HG02759 (cell line): ENCODE results near the gene HEXIM2.
A peak's percentile ranks its signal among the peaks of the same experiment; 100 is the strongest.
"Not testable (repeated sequence)": the region's sequence is repeated elsewhere in the genome, so short reads cannot be mapped to it uniquely, and the experiment has no call there.

Source experiments
- ATAC-seq: cut with Tn5 transposase; IDR thresholded peaks from one replicate; pipeline ENCODE4 v1.9.1; 2021; ENCODE audit warnings: mild to moderate bottlenecking, moderate library complexity; ENCODE audit not compliant: unreplicated experiment

HEXIM2 gene

GRCh38 chr17:45168991-45169752, 7.5 kb downstream of the HEXIM2 start:
- no peak for ATAC-seq

GRCh38 chr17:45170280-45170930, 8.7 kb downstream of the HEXIM2 start:
- no peak for ATAC-seq

DNA sequence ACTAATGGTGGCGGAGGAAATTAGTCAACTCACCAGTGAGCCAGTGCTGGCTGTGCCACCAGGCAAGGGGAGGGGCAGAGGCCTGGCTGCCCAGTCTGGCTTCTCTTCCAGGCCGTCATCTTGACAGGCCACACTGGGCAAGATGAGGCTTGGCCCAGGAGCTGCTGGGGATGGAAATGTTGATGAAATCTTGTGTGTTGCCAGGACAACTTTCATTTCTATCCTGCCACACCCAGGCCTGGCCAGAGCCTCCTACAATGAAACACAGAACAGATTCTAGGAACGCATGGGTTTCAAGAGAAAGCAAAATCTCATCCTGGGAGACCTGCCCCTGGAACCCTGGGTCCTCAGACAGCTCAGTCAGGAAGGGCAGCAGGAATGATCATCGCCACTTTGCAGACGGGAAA, 9.3 kb downstream of the HEXIM2 start:
- ATAC-seq: no peak

DNA sequence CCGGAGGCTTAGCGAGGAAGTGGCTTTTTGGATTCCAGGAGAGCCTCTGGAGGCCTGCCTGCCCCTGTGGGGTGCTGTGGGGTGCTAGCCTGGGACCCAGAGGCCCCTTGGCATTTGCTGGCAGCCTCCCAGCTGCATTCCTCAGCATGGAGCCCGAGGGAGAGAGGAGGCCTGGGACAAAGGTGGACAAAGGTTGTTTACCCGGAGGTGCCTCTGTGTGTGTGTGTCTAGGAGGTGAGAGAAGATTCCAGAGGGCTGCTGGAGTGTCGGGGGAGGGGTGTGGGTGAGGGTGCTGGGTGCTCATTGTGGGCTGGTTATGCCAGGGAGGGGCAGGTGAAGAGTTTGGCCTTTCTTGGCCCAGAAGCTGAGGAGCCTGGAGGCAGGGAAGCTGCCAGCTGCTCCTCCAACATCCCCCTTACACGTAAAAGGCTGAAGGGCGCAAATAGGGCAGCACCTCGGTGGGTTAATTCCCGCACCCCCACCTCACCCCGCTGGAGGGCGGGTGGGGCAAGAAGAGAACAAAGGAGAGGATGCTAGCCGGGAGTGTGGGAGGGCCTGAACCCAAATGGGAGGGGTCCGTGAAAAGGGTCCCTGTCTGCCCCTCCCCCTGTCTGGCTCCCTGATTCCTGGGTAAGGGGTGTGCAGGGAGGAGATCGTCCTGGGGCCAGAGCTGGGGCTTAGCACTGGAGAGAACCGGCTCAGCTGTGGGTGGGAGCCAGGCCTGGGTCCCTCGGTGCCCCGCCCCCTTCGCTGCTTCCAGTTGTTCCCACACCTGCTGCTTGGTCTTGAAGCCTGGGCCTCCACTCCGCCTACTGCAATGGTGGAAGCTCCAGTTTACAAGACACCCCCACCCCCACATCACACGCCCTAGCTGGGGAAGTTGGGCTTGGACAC, 9.9 kb downstream of the HEXIM2 start:
- no peak for ATAC-seq

GRCh38 chr17:45172232-45172540, 10.5 kb downstream of the HEXIM2 start:
- ATAC-seq: no peak

- peak; percentile 63 for ATAC-seq
Observed at GRCh38 chr17:45172541-45173286, 11.0 kb downstream of the HEXIM2 start.

DNA sequence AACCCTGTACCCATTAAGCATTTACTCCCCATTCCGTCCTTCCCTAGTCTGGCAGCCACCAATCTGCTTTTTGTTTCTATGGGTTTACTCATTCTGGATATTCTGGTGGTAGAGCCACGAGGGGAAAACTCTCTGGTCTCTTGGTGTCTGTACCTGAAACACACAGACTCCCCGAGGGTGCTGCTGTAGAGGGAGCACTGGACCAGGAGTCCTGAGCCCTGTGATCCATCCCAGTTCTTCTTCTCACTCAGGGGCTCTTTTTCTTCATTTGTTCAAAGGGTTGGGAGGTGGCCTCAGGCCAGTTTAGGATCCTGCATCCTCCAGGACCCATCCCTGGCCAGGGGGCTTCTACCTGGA, 14.1 kb downstream of the HEXIM2 start:
- no peak for ATAC-seq

DNA sequence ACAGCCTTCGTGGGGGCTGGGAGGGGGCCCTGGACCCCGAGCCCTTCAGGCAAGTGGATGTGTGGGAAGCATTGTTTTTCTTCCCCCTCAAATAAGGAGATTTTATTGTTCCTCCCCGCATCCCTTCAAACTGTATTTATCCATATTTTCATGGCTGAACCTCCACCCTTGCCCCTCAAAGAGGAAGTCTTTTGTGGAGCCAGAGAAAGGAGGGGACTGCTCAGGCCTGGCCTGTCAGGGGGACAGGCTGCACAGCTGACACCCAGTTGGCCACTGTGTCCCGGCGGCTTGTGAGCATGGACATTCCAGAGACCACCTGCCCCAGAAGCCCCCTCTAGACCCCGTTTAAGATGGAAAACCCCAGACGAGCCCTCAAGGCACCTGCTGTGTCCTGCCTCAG, 15.9 kb downstream of the HEXIM2 start:
- no peak for ATAC-seq

DNA sequence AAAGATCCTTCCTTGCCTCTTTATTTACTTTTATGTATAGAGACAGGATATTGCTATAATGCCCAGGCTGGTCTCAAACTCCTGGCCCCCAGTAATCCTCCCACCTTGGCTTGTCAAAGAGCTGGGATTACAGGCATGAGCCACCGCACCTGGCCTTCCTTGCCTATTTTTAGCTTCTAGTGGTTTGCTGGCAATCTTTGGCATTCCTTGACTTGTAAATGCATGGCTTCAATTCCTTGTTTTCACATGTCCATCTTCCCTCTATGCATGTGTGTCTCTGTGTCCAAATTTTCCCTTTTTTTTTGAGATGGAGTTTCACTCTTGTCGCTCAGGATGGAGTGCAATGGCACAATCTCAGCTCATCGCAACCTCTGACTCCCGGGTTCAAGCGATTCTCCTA, 22.5 kb downstream of the HEXIM2 start:
- ATAC-seq: no peak

DNA sequence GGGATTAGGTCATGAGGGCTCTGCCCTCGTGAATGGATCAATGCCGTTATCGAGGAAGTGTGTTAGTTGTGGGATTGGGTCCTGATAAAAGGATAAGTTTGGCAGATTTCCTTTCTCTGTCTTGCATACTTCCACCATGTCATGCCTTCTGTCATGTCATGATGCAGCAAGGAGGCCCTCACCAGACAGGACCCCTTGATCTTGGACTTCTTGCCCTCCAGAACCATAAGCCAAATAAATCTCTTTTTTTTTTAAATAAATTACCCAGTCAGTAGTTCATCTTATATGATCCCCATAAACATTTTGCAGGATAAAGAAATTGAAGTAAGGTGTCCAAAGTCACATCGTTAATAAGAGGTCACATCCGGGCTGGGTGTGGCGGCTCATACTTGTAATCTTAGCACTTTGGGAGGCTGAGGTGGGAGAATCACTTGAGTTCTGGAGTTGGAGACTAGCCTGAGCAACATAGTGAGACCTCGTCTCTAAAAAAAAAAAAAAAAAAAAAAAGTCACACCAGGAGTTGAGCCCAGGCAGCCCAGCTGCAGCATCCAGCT, 25.2 kb downstream of the HEXIM2 start:
- ATAC-seq: no peak

DNA sequence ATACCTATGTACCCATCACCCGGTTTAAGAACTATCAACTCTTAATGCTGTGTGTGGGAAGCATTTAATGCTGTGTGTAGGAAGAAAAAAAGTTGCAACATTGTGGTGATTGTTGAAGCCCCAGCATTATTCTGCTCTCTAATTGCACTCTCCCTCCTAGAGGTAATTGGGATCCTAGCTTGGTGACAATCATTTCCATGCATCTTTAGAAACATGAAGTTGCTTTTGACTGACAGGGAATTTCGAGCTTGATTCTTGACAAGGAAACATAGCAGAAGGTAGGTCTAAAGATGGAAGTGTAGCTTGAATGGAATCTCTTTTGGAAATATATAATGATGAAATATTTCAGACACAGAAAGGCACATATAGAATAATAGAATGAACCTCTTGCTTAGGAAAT, 27.3 kb downstream of the HEXIM2 start:
- ATAC-seq: no peak

DNA sequence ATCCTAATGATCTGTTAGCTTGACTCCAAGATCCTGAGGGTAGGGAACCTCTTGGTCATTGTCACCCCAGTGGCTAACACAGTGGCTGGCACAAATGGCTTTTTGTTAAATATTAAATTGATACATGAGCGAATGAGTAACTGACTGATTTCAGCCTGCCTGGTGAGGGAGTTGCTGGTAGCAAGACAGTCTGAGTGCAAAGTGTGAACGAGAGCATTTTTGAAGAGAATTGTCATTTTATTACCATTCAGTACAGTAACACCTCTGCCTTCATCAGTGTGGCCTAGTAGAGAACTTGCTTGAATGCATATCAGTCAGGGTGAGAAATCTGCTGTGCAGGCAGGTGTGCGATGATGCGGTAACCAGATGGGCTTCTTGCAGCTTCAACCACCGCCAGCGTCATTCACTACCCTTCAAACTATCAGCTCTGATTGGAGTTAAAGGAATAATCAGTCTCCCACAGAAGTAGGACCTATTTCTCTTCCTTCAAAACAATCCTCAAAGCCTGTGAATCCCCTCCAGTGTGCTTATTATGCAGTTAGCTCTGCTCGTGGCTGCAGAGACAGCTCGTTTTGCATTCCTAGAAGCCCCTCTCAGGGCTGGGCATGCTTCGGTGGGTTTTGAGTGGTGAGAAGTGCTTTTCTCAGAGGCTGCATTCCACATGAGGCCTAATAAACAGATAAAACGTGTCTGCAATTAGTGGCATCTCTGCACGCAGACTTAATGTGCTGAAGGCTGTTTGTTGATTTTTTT, 29.0 kb downstream of the HEXIM2 start:
- ATAC-seq: no peak

GRCh38 chr17:45195424-45195823, 33.7 kb downstream of the HEXIM2 start:
- ATAC-seq: no peak

DNA sequence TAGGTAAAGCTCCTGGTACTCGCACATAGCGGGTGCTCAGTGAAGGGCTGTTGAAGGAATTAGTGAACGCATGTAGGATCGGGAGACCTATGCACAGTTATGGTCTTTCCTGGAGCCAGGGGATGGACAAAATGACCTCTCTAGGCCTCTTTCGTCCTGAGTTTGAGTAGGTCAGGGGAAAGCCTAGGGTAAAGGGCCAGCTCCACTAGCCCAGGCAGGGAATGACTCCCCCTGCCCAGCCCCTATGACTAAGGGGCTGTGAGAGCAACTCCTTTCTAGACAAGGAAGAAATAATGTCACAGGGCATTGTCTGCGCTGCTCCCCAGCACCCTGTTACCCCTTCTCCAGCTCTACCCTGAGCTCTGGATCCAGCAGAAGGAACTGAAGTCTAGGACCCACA, 35.4 kb downstream of the HEXIM2 start:
- ATAC-seq: no peak

DNA sequence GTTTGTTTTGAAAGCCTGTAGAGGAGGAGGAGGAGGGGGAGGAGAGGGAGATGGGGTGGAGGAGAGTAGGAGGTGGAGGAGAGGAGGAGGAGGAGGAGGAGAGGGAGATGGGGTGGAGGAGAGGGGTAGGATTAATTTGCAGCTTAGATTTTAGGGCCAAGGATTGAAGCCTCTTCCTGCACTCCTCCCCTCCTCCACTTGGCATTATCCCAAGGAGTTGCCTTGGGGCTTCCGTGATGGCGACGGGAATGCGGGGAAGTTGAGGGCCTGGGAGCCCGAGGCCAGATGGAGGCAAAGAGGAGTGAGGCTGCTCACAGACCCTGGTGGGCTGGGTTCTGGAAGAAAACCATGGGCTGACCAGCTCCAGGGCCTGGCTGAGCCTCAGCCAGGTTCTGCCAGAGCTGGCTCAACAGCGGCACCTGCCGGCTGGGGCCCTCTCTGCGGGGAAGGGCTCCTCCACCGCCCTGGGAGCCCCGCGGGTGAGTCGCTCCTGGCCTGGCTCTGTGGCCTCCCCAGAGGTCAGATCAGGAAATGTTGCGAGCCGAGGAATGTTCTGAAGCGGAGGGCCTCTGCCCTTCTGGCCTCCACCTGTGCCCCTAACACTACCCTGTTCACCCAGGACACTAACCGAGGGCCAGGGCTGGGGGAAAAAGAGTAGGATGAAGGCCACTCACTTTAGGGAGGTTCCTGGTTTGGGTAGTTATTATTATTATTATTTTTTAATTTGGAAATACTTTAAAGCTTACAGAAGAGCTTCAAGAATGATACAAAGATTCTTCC, 36.1 kb downstream of the HEXIM2 start:
- ATAC-seq: peak; percentile 86

GRCh38 chr17:45200701-45201100, 39.0 kb downstream of the HEXIM2 start:
- ATAC-seq: no peak

- ATAC-seq: no peak
Observed at GRCh38 chr17:45201457-45201856, 39.8 kb downstream of the HEXIM2 start.

GRCh38 chr17:45201880-45202279, 40.2 kb downstream of the HEXIM2 start:
- ATAC-seq: not testable (repeated sequence)

- no peak for ATAC-seq
Observed at GRCh38 chr17:45218895-45219661, 57.4 kb downstream of the HEXIM2 start.
